Small intestine (tissue), 7 donors: ENCODE measurements around the gene SLC24A5. TPM values are rescaled to one million over a fixed set of nuclear protein-coding genes. Genes with fewer than 3 reads are reported as not detected.

Experiments
- DNase-seq, 2 donors: peaks; one replicate each; pipeline versions ENCODE4 v3.0.0 to v3.0.0-alpha.2; 2013
- FAIRE-seq: peaks from 2 replicates; lab custom pipeline; 2012; peaks lifted over from hg19 to GRCh38; lab: Jason Lieb, UNC
- H3K27ac ChIP-seq, 3 donors: one replicate each; pipeline ENCODE4 v1.5.1; 2013; ENCODE audit warnings: low read length in 2 of 3, mild to moderate bottlenecking in 2 of 3, control low read depth in 1 of 3, inconsistent platforms in 1 of 3, low read depth in 1 of 3, moderate library complexity in 1 of 3
- H3K27me3 ChIP-seq, 3 donors: one replicate each; pipeline ENCODE4 v1.6.1; 2013; ENCODE audit warnings: low read length in 3 of 3, inconsistent platforms in 1 of 3; ENCODE audit not compliant: control insufficient read depth in 3 of 3, insufficient read depth in 3 of 3
- H3K36me3 ChIP-seq, 3 donors: one replicate each; pipeline ENCODE4 v1.6.1; 2013; ENCODE audit warnings: low read length in 3 of 3, inconsistent platforms in 1 of 3, low read depth in 1 of 3, mild to moderate bottlenecking in 1 of 3, moderate library complexity in 1 of 3; ENCODE audit not compliant: control insufficient read depth in 3 of 3, insufficient read depth in 2 of 3
- H3K4me1 ChIP-seq, 3 donors: one replicate each; pipeline ENCODE4 v1.6.1; 2013; ENCODE audit warnings: low read length in 2 of 3, inconsistent platforms in 1 of 3, low read depth in 1 of 3, mild to moderate bottlenecking in 1 of 3, moderate library complexity in 1 of 3; ENCODE audit not compliant: control insufficient read depth in 3 of 3, insufficient read depth in 2 of 3
- H3K4me3 ChIP-seq, 3 donors: one replicate each; pipeline ENCODE4 v1.5.1; 2013; ENCODE audit warnings: low read length in 3 of 3, control low read depth in 1 of 3, inconsistent platforms in 1 of 3, low read depth in 1 of 3, mild to moderate bottlenecking in 1 of 3, moderate library complexity in 1 of 3
- H3K9me3 ChIP-seq, 2 donors: one replicate each; pipeline ENCODE4 v1.6.1; 2013; ENCODE audit warnings: low read depth in 1 of 2, low read length in 1 of 2; ENCODE audit not compliant: control insufficient read depth in 2 of 2, insufficient read depth in 1 of 2
- WGBS, 3 donors: extraction: QIAGEN DNeasy Blood & Tissue Kit; methylation state at CpG; one replicate each; pipeline ENCODE4 v1.1.7; 2013; 5-methylcytosine and 5-hydroxymethylcytosine counted together
- polyA plus RNA-seq, 4 donors: library from polyadenylated mRNA; stranded (reverse) in 3 of 4; unstranded in 1 of 4; fragments of 200-250 nt in 3 of 4; fragments of 120-200 nt in 1 of 4; gene quantifications; one replicate each; pipeline versions ENCODE4 v1.2.1 to v1.2.3, GENCODE V29; 2013
- donor health status: healthy with polysubstance abuse.
- donor health status: control.
- donor health status: control.
- donor health status: Bipolar disorder and iron deficiency.
- donor health status: healthy.

SLC24A5 gene
- polyA plus RNA-seq, 4 donors = 0.03 TPM; not detected in 3

- Histone ChIP-seq H3K9me3 (no peaks in the 10 kb centered on the region), H3K27ac (no peak overlapping the region), H3K36me3 (no peaks in the 10 kb centered on the region), H3K4me1 (no peaks in the 10 kb centered on the region), H3K27me3 (peaks cover 0 to 2% (median 0%) of the 10 kb centered on the region in 3 donors), H3K4me3 (no peak overlapping the region)
- no peak for DNase-seq
- no peak for FAIRE-seq
- WGBS, 3 donors = 54 to 73% (median 62%) methylated on average over 6 of the region's 6 CpGs
Observed at GRCh38 chr15:48101376-48101961, 19.3 kb upstream of the SLC24A5 start.

- DNase-seq (no peak), FAIRE-seq (no peak)
- Histone ChIP-seq H3K27me3 (peaks cover 0 to 2% (median 0%) of the 10 kb centered on the region in 3 donors), H3K27ac (no peak overlapping the region), H3K36me3 (no peaks in the 10 kb centered on the region), H3K4me3 (no peak overlapping the region), H3K4me1 (no peaks in the 10 kb centered on the region), H3K9me3 (no peaks in the 10 kb centered on the region)
- WGBS, 3 donors = 72 to 91% (median 77%) methylated on average over 6 of the region's 6 CpGs
Observed at GRCh38 chr15:48102167-48102566, 18.6 kb upstream of the SLC24A5 start.

GRCh38 chr15:48103647-48104046, 17.1 kb upstream of the SLC24A5 start:
- Histone ChIP-seq H3K9me3 (no peaks in the 10 kb centered on the region), H3K4me1 (no peaks in the 10 kb centered on the region), H3K27ac (no peak overlapping the region), H3K36me3 (no peaks in the 10 kb centered on the region), H3K27me3 (peaks cover 0 to 2% (median 0%) of the 10 kb centered on the region in 3 donors), H3K4me3 (no peak overlapping the region)
- no peak for DNase-seq
- FAIRE-seq = no peak
- 56 to 64% (median 64%) methylated on average over 5 of the region's 5 CpGs for WGBS, 3 donors

- Histone ChIP-seq H3K36me3 (no peaks in the 10 kb centered on the region), H3K27me3 (no peaks in the 10 kb centered on the region), H3K9me3 (no peaks in the 10 kb centered on the region), H3K4me1 (no peaks in the 10 kb centered on the region), H3K4me3 (no peak overlapping the region), H3K27ac (no peak overlapping the region)
- DNase-seq (no peak), FAIRE-seq (no peak)
- 42 to 47% (median 45%) methylated on average over 2 of the region's 2 CpGs for WGBS, 3 donors
Observed at GRCh38 chr15:48105936-48106335, 14.9 kb upstream of the SLC24A5 start.

- H3K9me3 ChIP-seq = no peaks in the 10 kb centered on the region
- H3K27me3 ChIP-seq = peaks cover 0 to 2% (median 0%) of the 10 kb centered on the region in 3 donors
- no peaks in the 10 kb centered on the region for H3K4me1 ChIP-seq
- DNase-seq = no peak
- no peak overlapping the region for H3K27ac ChIP-seq
- FAIRE-seq = no peak
- WGBS, 3 donors = 88 to 97% (median 93%) methylated on average over 4 of the region's 4 CpGs
- no peaks in the 10 kb centered on the region for H3K36me3 ChIP-seq
- no peak overlapping the region for H3K4me3 ChIP-seq
Observed at GRCh38 chr15:48109212-48109611, 11.6 kb upstream of the SLC24A5 start.

- no peaks in the 10 kb centered on the region for H3K36me3 ChIP-seq
- WGBS, 3 donors = 69 to 70% (median 70%) methylated on average over 5 of the region's 5 CpGs
- peaks cover 0 to 2% (median 0%) of the 10 kb centered on the region in 3 donors for H3K27me3 ChIP-seq
- no peak for FAIRE-seq
- H3K4me3 ChIP-seq = no peak overlapping the region
- H3K4me1 ChIP-seq = no peaks in the 10 kb centered on the region
- H3K9me3 ChIP-seq = no peaks in the 10 kb centered on the region
- no peak for DNase-seq
- H3K27ac ChIP-seq = no peak overlapping the region
Observed at GRCh38 chr15:48109856-48110531, 10.8 kb upstream of the SLC24A5 start.

GRCh38 chr15:48112242-48112641, 8.5 kb upstream of the SLC24A5 start:
- FAIRE-seq (no peak), DNase-seq (peak; percentile 9 to 33)
- no peaks in the 10 kb centered on the region for H3K9me3 ChIP-seq
- no peaks in the 10 kb centered on the region for H3K4me1 ChIP-seq
- H3K36me3 ChIP-seq = no peaks in the 10 kb centered on the region
- H3K27me3 ChIP-seq = peaks cover 0 to 2% (median 0%) of the 10 kb centered on the region in 3 donors
- WGBS, 3 donors = 22 to 38% (median 34%) methylated on average over 6 of the region's 6 CpGs
- H3K27ac ChIP-seq = no peak overlapping the region
- no peak overlapping the region for H3K4me3 ChIP-seq

GRCh38 chr15:48119277-48119676, 1.5 kb upstream of the SLC24A5 start:
- FAIRE-seq = no peak
- no peaks in the 10 kb centered on the region for H3K36me3 ChIP-seq

More at GRCh38 chr15:48119277-48119676, 1.5 kb upstream of the SLC24A5 start:
- no peaks in the 10 kb centered on the region for H3K4me1 ChIP-seq
- no peaks in the 10 kb centered on the region for H3K9me3 ChIP-seq
- no peak overlapping the region for H3K27ac ChIP-seq
- peaks cover 0 to 2% (median 0%) of the 10 kb centered on the region in 3 donors for H3K27me3 ChIP-seq
- DNase-seq = no peak
- no peak overlapping the region for H3K4me3 ChIP-seq
- WGBS, 3 donors = 45 to 61% (median 53%) methylated on average over 5 of the region's 5 CpGs
